Muscle of leg (tissue), 11 donors: ENCODE results near the gene SLC25A44. TPM values are rescaled to one million over a fixed set of nuclear protein-coding genes. Genes with fewer than 3 reads are reported as not detected.
"Not testable (repeated sequence)": the region's sequence is repeated elsewhere in the genome, so short reads cannot be mapped to it uniquely, and the experiment has no call there.

Source experiments
- DNase-seq: peaks from one replicate; pipeline ENCODE4 v3.0.0; 2013
- H3K27ac ChIP-seq: one replicate; pipeline ENCODE4 v1.5.1; 2013; ENCODE audit warnings: mild to moderate bottlenecking, low read length, control low read depth
- H3K27me3 ChIP-seq: one replicate; pipeline ENCODE4 v1.6.1; 2013; ENCODE audit warnings: low read length; ENCODE audit not compliant: control insufficient read depth, insufficient read depth
- H3K36me3 ChIP-seq: one replicate; pipeline ENCODE4 v1.6.1; 2013; ENCODE audit warnings: low read length; ENCODE audit not compliant: control insufficient read depth, insufficient read depth
- H3K4me1 ChIP-seq: one replicate; pipeline ENCODE4 v1.6.1; 2013; ENCODE audit warnings: low read length; ENCODE audit not compliant: control insufficient read depth, insufficient read depth
- H3K4me3 ChIP-seq: one replicate; pipeline ENCODE4 v1.5.1; 2013; ENCODE audit warnings: low read length, control low read depth
- H3K9me3 ChIP-seq: replicated peaks from 2 replicates; pipeline ENCODE4 v1.6.1; 2013; ENCODE audit warnings: low read depth, low read length; ENCODE audit not compliant: control insufficient read depth
- WGBS: methylation state at CpG from one replicate; pipeline ENCODE4 v1.1.5; 2013; ENCODE audit warnings: missing lambda C conversion rate; ENCODE audit not compliant: insufficient coverage; 5-methylcytosine and 5-hydroxymethylcytosine counted together
- polyA plus RNA-seq, 8 donors: library from polyadenylated mRNA; unstranded; fragments of 120-200 nt; gene quantifications; one replicate each; pipeline versions ENCODE4 v1.2.1 to v1.2.3, GENCODE V29; 2013; ENCODE audit warnings: inconsistent platforms in 1 of 8, low replicate concordance in 1 of 8; ENCODE audit not compliant: insufficient read length in 8 of 8, insufficient read depth in 1 of 8
- total RNA-seq: library from RNA; stranded (reverse); fragments of 120-200 nt; gene quantifications from one replicate; pipeline ENCODE4 v1.2.4, GENCODE V29; 2013

Gene SLC25A44
- total and polyA plus RNA-seq, 9 donors = 6.3 to 12.1 (median 11.1) TPM

DNA sequence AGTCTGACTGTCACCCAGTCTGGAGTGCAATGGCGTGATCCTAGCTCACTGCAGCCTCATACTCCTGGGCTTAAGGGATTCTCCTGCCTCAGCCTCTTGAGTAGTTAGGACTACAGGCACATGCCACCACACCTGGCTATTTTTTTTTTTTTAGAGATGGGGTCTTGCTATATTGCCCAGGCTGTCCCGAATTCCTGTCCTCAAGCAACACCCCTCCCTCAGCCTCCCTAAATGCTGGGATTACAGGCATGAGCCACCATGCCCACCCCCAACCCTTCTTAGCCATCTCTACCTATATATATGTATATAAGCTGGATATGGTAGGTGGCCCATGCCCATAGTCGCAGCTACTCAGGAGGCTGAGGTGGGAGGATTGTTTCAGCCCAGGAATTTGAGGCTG lies 13.4 kb upstream of the SLC25A44 start:
- DNase-seq = no peak
- peaks cover 7% of the 10 kb centered on the region for H3K27me3 ChIP-seq
- H3K27ac ChIP-seq = no peak overlapping the region
- WGBS = no CpG with 5 or more reads among the region's 3 CpGs
- no peaks in the 10 kb centered on the region for H3K4me1 ChIP-seq
- no peaks in the 10 kb centered on the region for H3K36me3 ChIP-seq
- H3K4me3 ChIP-seq = no peak overlapping the region
- no peaks in the 10 kb centered on the region for H3K9me3 ChIP-seq

DNA sequence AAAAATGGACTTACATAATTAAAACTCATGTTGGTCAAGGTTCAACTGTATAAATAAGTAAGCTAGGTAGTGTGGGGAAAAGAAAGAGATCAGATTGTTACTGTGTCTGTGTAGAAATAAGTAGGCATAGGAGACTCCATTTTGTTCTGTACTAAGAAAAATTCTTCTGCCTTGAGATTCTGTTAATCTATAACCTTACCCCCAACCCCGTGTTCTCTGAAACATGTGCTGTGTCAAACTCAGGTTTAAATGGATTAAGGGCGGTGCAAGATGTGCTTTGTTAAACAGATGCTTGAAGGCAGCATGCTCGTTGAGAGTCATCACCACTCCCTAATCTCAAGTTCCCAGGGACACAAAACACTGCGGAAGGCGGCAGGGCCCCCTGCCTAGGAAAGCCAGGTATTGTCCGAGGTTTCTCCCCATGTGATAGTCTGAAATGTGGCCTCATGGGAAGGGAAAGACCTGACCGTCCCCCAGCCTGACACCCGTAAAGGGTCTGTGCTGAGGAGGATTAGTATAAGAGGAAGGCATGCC lies 12.4 kb upstream of the SLC25A44 start:
- not testable (repeated sequence) for H3K4me1 ChIP-seq, H3K36me3 ChIP-seq, H3K27me3 ChIP-seq, H3K27ac ChIP-seq, DNase-seq, H3K9me3 ChIP-seq, H3K4me3 ChIP-seq
- WGBS = no CpG with 5 or more reads among the region's 8 CpGs

DNA sequence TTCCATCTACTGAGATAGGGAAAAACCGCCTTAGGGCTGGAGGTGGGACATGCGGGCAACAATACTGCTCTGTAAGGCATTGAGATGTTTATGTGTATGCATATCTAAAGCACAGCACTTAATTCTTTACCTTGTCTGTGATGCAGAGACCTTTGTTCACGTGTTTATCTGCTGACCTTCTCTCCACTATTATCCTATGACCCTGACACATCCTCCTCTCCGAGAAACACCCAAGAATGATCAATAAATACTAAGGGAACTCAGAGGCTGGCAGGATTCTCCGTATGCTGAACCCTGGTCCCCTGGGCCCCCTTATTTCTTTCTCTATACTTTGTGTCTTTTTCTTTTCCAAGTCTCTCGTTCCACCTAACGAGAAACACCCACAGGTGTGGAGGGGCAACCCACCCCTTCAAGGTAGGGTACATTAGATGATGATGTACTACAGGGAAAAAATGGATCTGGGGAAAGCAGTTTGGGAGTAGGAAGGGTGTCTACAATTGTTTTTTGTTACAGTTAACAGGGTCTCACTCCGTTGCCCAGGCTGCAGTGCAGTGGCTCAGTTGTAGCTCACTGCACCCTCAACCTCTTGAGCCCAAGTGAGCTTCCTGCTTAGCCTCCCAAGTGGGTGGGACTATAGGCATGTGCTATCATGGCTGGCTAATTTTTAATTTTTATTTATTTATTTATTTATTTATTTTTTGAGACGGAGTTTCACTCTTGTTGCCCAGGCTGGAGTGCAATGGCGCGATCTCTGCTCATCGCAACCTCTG lies 11.7 kb upstream of the SLC25A44 start:
- WGBS = 71% methylated on average over 4 of the region's 12 CpGs
- H3K27ac ChIP-seq, H3K27me3 ChIP-seq: not testable (repeated sequence)

DNA sequence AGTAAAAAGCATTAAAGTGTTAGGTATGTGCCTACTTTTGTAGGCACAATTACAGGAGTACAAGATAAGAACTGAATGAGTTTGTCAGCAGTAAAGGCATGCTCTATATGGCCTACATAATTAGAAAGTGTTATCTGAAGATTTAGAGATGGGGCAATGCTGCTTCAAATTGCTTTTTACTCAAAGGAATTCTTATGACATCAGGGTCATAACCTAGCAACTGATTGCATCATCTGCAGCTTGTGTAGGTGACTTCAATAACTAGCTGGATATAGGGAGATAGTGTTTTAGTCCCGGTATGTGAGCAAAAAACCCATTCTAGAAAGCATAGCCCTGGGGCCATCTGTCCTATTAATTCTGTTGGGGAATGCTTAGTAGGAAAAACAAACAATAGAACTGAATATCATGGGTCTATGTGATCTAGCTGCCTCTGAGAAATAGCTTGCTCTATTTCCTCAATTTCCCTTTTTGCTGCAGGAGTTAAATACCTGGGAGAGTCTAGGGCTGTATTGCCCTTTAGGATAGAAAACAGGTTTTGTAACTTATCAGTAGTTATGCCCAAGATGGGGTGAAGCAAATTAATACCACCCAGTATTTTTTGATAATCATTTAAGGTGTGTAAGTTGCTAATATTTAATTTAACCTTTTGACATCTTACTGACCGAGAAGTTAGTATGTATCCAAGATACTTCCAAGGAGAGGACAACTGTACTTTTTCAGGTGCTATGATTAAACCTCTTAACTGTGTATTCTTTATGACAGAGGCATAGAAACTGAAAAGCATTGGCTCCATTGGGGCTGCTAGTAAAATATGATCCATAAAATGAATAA lies 7.3 kb upstream of the SLC25A44 start:
- H3K27me3 ChIP-seq, DNase-seq, H3K4me1 ChIP-seq, H3K4me3 ChIP-seq, H3K36me3 ChIP-seq, H3K9me3 ChIP-seq, H3K27ac ChIP-seq: not testable (repeated sequence)
- no CpG with 5 or more reads among the region's 2 CpGs for WGBS

More for the DNA sequence above, 11.7 kb upstream of the SLC25A44 start:
- DNase-seq, H3K36me3 ChIP-seq, H3K4me3 ChIP-seq, H3K4me1 ChIP-seq, H3K9me3 ChIP-seq: not testable (repeated sequence)

DNA sequence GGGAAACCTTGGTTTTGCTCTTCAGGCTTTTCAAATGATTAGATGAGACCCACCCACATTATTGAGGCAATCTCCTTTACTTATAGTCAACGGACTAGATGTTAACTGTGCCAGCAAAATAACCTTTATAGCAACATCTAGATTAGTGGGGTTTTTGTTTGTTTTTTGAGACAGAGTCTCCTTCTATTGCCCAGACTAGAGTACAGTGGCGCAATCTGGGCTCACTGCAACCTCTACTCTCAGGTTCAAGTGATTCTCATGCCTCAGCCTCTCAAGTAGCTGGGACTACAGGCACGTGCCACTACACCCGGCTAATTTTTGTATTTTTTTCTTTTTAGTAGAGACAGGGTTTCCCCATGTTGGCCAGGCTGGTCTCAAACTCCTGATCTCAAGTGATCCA lies 3.6 kb upstream of the SLC25A44 start:
- not testable (repeated sequence) for H3K27me3 ChIP-seq, H3K4me3 ChIP-seq, H3K9me3 ChIP-seq, H3K27ac ChIP-seq, DNase-seq, H3K36me3 ChIP-seq
- WGBS = no CpG with 5 or more reads among the region's 4 CpGs
- peaks cover 12% of the 10 kb centered on the region for H3K4me1 ChIP-seq

DNA sequence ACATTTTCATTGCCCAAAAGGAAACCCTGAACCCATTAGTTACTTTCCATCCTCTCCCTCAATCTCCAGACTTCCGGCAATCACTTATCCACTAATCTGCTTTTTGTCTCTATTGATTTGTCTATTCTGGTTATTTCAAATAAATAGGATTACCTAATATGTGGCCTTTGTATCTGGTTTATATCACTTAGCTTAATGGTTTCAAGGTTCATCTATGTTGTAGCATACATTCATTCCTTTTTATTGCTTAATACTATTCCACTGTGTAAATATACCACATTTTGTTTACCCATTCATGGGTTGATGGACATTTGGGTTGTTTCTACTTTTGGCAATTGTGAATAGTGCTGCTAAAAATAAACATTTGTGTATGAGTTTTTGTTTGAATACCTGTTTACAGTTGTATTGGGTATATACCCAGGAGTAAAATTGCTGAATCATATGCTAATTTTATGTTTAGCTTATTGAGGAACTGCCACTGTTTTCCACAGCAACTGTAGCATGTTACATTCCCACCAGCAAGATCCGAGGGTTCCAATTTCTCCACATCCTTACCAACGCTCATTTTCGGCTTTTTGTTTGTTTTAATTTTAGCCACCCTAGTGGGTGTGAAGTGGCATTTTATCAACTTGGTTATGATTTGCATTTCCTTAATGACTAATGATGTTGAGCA lies 2.5 kb upstream of the SLC25A44 start:
- peaks cover 12% of the 10 kb centered on the region for H3K4me1 ChIP-seq
- no peak overlapping the region for H3K4me3 ChIP-seq
- H3K27ac ChIP-seq = no peak overlapping the region
- DNase-seq = no peak
- no peaks in the 10 kb centered on the region for H3K9me3 ChIP-seq
- H3K27me3 ChIP-seq = no peaks in the 10 kb centered on the region
- H3K36me3 ChIP-seq = peaks cover 9% of the 10 kb centered on the region
- no CpG with 5 or more reads among the region's 4 CpGs for WGBS

DNA sequence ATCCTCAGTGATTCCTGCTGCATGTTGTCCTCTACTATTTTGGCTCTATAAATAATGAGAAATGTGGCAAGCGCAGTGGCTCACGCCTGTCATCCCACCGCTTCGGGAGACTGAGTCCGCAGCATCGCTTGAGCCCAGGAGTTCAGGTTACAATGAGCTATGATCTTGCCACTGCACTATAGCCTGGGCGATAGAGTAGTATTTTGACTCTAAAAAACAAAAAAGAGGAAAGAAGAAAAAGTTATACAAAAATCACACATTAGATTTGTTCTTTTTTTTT lies 756 bp upstream of the SLC25A44 start:
- peaks cover 15% of the 10 kb centered on the region for H3K36me3 ChIP-seq
- H3K9me3 ChIP-seq = no peaks in the 10 kb centered on the region
- DNase-seq = no peak
- H3K4me3 ChIP-seq = peak overlapping the region; percentile 74
- H3K4me1 ChIP-seq = peaks cover 12% of the 10 kb centered on the region
- WGBS = no CpG with 5 or more reads among the region's 7 CpGs
- H3K27me3 ChIP-seq = no peaks in the 10 kb centered on the region
- peak overlapping the region; percentile 93 for H3K27ac ChIP-seq

DNA sequence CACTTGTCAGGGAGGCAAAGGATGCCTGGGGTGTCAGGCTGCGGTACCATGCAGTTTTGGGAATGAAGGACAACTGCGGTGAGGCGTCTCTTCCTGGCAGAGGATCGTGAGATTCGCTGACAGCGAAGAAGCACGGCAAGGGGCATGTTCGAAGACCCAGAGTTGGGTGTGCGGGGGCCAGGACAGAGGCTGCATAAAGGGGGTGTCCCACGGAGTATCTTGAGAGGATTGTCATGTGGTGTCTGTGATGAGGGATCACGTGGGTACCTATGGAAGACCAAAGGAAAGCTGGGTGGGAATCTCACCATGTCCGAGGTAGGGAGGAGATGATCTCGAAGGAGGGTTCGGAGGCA lies 372 bp downstream of the SLC25A44 start:
- no peaks in the 10 kb centered on the region for H3K9me3 ChIP-seq
- no peaks in the 10 kb centered on the region for H3K27me3 ChIP-seq
- no peak for DNase-seq
- H3K4me1 ChIP-seq = peaks cover 12% of the 10 kb centered on the region
- WGBS = 11% methylated on average over 14 of the region's 14 CpGs
- peak overlapping the region; percentile 71 for H3K4me3 ChIP-seq
- H3K36me3 ChIP-seq = peaks cover 19% of the 10 kb centered on the region
- H3K27ac ChIP-seq = peak overlapping the region; percentile 59

DNA sequence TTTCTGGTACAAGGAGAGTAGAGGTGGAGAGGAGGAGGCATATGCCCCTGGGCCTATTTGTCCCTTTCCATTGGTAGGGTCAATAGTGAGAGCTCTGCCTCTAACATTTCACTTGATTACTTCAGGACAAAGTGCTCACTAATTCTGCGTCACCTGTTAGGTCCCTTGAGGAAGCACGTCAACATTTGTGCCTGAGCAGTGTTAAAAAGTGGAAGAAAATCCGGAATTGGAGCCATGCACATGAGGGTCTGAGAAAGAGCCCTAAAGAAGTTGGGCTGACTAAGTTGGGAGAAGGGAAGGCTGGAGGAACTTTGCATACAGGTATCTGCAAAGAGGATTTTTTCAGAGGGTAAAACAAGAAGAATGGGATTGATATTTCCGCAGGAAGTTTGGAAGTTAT lies 1.9 kb downstream of the SLC25A44 start:
- Histone ChIP-seq H3K36me3 (peaks cover 32% of the 10 kb centered on the region), H3K9me3 (no peaks in the 10 kb centered on the region), H3K27me3 (no peaks in the 10 kb centered on the region), H3K4me1 (peaks cover 12% of the 10 kb centered on the region), H3K4me3 (no peak overlapping the region), H3K27ac (no peak overlapping the region)
- no peak for DNase-seq
- 71% methylated on average over 4 of the region's 4 CpGs for WGBS

DNA sequence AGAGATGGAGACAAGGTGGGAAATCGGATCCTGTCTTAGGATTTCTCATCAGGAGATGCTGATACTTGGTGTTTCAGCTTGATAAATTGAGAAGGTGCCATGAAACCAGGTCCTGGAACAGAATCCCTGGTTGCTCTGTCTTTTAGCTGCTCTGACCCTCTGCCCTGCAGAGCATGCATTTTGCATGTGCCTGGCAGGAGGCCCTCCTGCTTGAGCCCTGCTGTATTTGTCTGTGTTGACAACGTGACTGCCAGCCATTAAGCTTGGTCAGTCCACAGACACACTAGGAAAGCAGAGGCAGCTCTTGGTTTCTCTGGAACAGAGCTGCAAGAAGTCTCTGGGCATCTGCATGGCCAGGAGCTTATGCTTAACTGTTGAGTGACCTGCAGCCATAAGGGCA lies 2.5 kb downstream of the SLC25A44 start:
- no peak for DNase-seq
- H3K4me1 ChIP-seq = peaks cover 12% of the 10 kb centered on the region
- peaks cover 32% of the 10 kb centered on the region for H3K36me3 ChIP-seq
- no peak overlapping the region for H3K4me3 ChIP-seq
- WGBS = 83% methylated on average over 2 of the region's 2 CpGs
- H3K27me3 ChIP-seq = no peaks in the 10 kb centered on the region
- no peaks in the 10 kb centered on the region for H3K9me3 ChIP-seq
- H3K27ac ChIP-seq = no peak overlapping the region
